B cell (primary cell): ENCODE results near the gene ZNF438. TPM values are rescaled to one million over a fixed set of nuclear protein-coding genes. Genes with fewer than 3 reads are reported as not detected.

Source experiments
- ATAC-seq: fragments of 200-7000 bp; cut with Tn5 transposase; one replicate; pipeline ENCODE4 v1.10.0; 2021; ENCODE audit warnings: low read depth, mild to moderate bottlenecking, moderate number of reproducible peaks, moderate library complexity
- CTCF ChIA-PET: fragments of 350-600 bp; sonication (Branson Sonifier 250); formaldehyde crosslinking; loops from one replicate; lab custom pipeline; 2021; ENCODE audit warnings: antibody characterized with exemption, inconsistent platforms; lab: Charles Lee
- POLR2A ChIA-PET: fragments of 350-600 bp; sonication (Branson Sonifier 250); formaldehyde crosslinking; loops from one replicate; lab custom pipeline; 2021; ENCODE audit warnings: antibody characterized with exemption; lab: Charles Lee
- DNase-seq: peaks from one replicate; pipeline ENCODE4 v3.0.0; 2013
- H2AFZ ChIP-seq: 2 replicates; pipeline ENCODE4 v1.6.1; 2012; ENCODE audit warnings: mild to moderate bottlenecking, low read depth, low read length; ENCODE audit not compliant: insufficient read depth, poor library complexity, severe bottlenecking
- H3K27ac ChIP-seq, 2 donors: 1 replicate in 1 of 2; 2 replicates in 1 of 2; pipeline ENCODE4 v1.5.1; 2012 to 2013; ENCODE audit warnings: low read length in 2 of 2, mild to moderate bottlenecking in 2 of 2, moderate library complexity in 1 of 2
- H3K27me3 ChIP-seq, 4 experiments: fragments of 200-600 bp in 1 of 4; sonication (generic) in 1 of 4; replicated peaks in 1 of 4; 1 replicate in 2 of 4; 2 replicates in 2 of 4; pipeline versions ENCODE4 v1.6.1 to v1.7.0; 2013 to 2016; ENCODE audit warnings: low read length in 3 of 4, mild to moderate bottlenecking in 2 of 4, mixed read lengths in 1 of 4, moderate library complexity in 1 of 4; ENCODE audit not compliant: insufficient read depth in 4 of 4, control insufficient read depth in 3 of 4; ENCODE audit errors: control extremely low read depth in 1 of 4
- H3K36me3 ChIP-seq, 2 experiments: replicated peaks in 1 of 2; 1 replicate in 1 of 2; 2 replicates in 1 of 2; pipeline versions ENCODE4 v1.6.1 to v1.7.1; 2013; ENCODE audit warnings: low read length in 1 of 2; ENCODE audit not compliant: insufficient read depth in 2 of 2, control insufficient read depth in 1 of 2; ENCODE audit errors: control extremely low read depth in 1 of 2, extremely low read depth in 1 of 2
- H3K4me1 ChIP-seq, 2 donors: fragments of 200-600 bp in 1 of 2; sonication (generic) in 1 of 2; 1 replicate in 1 of 2; 2 replicates in 1 of 2; pipeline versions ENCODE4 v1.5.1 to v1.6.1; 2013 to 2017; ENCODE audit warnings: low read length in 2 of 2; ENCODE audit not compliant: control insufficient read depth in 2 of 2, insufficient read depth in 2 of 2
- H3K4me2 ChIP-seq: replicated peaks from 2 replicates; pipeline ENCODE3; 2012; ENCODE audit warnings: mild to moderate bottlenecking, low read depth, low read length; ENCODE audit not compliant: poor library complexity, severe bottlenecking
- H3K4me3 ChIP-seq, 5 experiments: fragments of 200-600 bp in 1 of 5; sonication (generic) in 1 of 5; 1 replicate in 3 of 5; 2 replicates in 2 of 5; pipeline versions ENCODE4 v1.5.1 to v1.7.0; 2011 to 2016; ENCODE audit warnings: low read length in 4 of 5, mild to moderate bottlenecking in 4 of 5, low read depth in 2 of 5, control low read depth in 1 of 5, moderate library complexity in 1 of 5; ENCODE audit not compliant: insufficient read depth in 1 of 5; ENCODE audit errors: control extremely low read depth in 1 of 5, extremely low read depth in 1 of 5
- H3K79me2 ChIP-seq: fragments of 200-600 bp; sonication (generic); one replicate; pipeline ENCODE4 v1.6.0; 2016; ENCODE audit warnings: low read length; ENCODE audit not compliant: control insufficient read depth, insufficient read depth
- H3K9ac ChIP-seq: fragments of 200-600 bp; sonication (generic); 2 replicates; pipeline ENCODE4 v1.6.1; 2017; ENCODE audit warnings: mild to moderate bottlenecking, low read length, moderate library complexity
- H3K9me3 ChIP-seq, 3 donors: one replicate each; pipeline versions ENCODE4 v1.6.1 to v1.7.1; 2013; ENCODE audit warnings: low read length in 2 of 3; ENCODE audit not compliant: control insufficient read depth in 2 of 3, insufficient read depth in 1 of 3; ENCODE audit errors: control extremely low read depth in 1 of 3
- H4K20me1 ChIP-seq: 2 replicates; pipeline ENCODE4 v1.6.0; 2012; ENCODE audit warnings: mild to moderate bottlenecking, low read length; ENCODE audit not compliant: insufficient read depth, control insufficient read depth, poor library complexity, severe bottlenecking
- H3K27ac Mint-ChIP-seq: one replicate; pipeline ENCODE4 v1.8.0; 2021; ENCODE audit warnings: mixed read lengths
- H3K27me3 Mint-ChIP-seq: one replicate; pipeline ENCODE4 v1.8.0; 2021; ENCODE audit warnings: mixed read lengths
- H3K4me1 Mint-ChIP-seq: one replicate; pipeline ENCODE4 v1.8.0; 2021; ENCODE audit warnings: mixed read lengths
- H3K4me3 Mint-ChIP-seq: one replicate; pipeline ENCODE4 v1.8.0; 2021; ENCODE audit warnings: mixed read lengths
- H3K9me3 Mint-ChIP-seq: one replicate; pipeline ENCODE4 v1.8.0; 2022; ENCODE audit warnings: mixed read lengths; ENCODE audit not compliant: insufficient read depth
- CTCF ChIP-seq: fragments of 200-600 bp; IDR thresholded peaks from one replicate; pipeline ENCODE4 v1.8.0; 2022; ENCODE audit warnings: antibody characterized with exemption, mild to moderate bottlenecking
- EZH2 ChIP-seq: IDR thresholded peaks from 2 replicates; pipeline ENCODE4 v1.6.1; 2012; ENCODE audit warnings: borderline replicate concordance, low read depth, mild to moderate bottlenecking, moderate library complexity, low read length; ENCODE audit not compliant: insufficient read depth, poor library complexity, severe bottlenecking
- WGBS: methylation state at CpG from one replicate; pipeline ENCODE4 v1.1.5; 2013; ENCODE audit warnings: missing lambda C conversion rate; ENCODE audit not compliant: insufficient coverage; 5-methylcytosine and 5-hydroxymethylcytosine counted together
- intact Hi-C: fragments of 100-400 bp; cut with micrococcal nuclease; formaldehyde crosslinking; loops from one replicate; pipeline ENCODE4 v1.10.0; 2022
- polyA plus RNA-seq: library from polyadenylated mRNA; depleted of rRNA; stranded (reverse); fragments of >200 nt; gene quantifications from 2 replicates; pipeline ENCODE4 v1.2.3, GENCODE V29; 2012
- total RNA-seq, 2 donors: library from RNA; stranded (reverse); fragments of 120-200 nt in 1 of 2; gene quantifications; 1 replicate in 1 of 2; 2 replicates in 1 of 2; pipeline versions ENCODE4 v1.2.3 to v1.2.4, GENCODE V29; 2013 to 2022

Gene ZNF438
- total and polyA plus RNA-seq, 2 donors (not counting 1 experiment from before 2014, with no cell fraction given) = 2.0 to 3.7 TPM

GRCh38 chr10:30804478-30805055 lies 227.1 kb downstream of the ZNF438 start:
- Histone ChIP-seq H3K4me1 (no peaks in the 10 kb centered on the region), H2AFZ (no peak overlapping the region), H3K9me3 (no peaks in the 10 kb centered on the region), H4K20me1 (no peaks in the 10 kb centered on the region), H3K27ac (no peak overlapping the region), H3K4me2 (no peak overlapping the region), H3K9ac (no peak overlapping the region), H3K4me3 (no peak overlapping the region), H3K79me2 (no peaks in the 10 kb centered on the region), H3K27me3 (no peaks in the 10 kb centered on the region), H3K36me3 (no peaks in the 10 kb centered on the region)
- Mint-ChIP-seq H3K27me3 (peaks cover 3% of the 10 kb centered on the region), H3K9me3 (no peaks in the 10 kb centered on the region), H3K4me3 (no peak overlapping the region), H3K4me1 (no peaks in the 10 kb centered on the region), H3K27ac (no peak overlapping the region)
- CTCF ChIA-PET = no interaction called here
- POLR2A ChIA-PET = no interaction called here
- TF ChIP-seq EZH2 (no peak), CTCF (no peak)
- ATAC-seq (no peak), DNase-seq (no peak)
- WGBS = 66% methylated on average over 5 of the region's 7 CpGs
- intact Hi-C loops = no loop called here

GRCh38 chr10:30803892-30804322 lies 227.8 kb downstream of the ZNF438 start:
- no peaks in the 10 kb centered on the region for H3K4me1 Mint-ChIP-seq
- no peaks in the 10 kb centered on the region for H3K79me2 ChIP-seq
- H3K9ac ChIP-seq = no peak overlapping the region

More at GRCh38 chr10:30803892-30804322, 227.8 kb downstream of the ZNF438 start:
- WGBS = 77% methylated on average over 3 of the region's 5 CpGs
- Histone ChIP-seq H4K20me1 (no peaks in the 10 kb centered on the region), H3K9me3 (no peaks in the 10 kb centered on the region), H3K4me1 (no peaks in the 10 kb centered on the region), H2AFZ (no peak overlapping the region), H3K4me3 (no peak overlapping the region), H3K4me2 (no peak overlapping the region), H3K27me3 (no peaks in the 10 kb centered on the region), H3K27ac (no peak overlapping the region), H3K36me3 (no peaks in the 10 kb centered on the region)
- H3K9me3 Mint-ChIP-seq = no peaks in the 10 kb centered on the region
- peaks cover 3% of the 10 kb centered on the region for H3K27me3 Mint-ChIP-seq
- no peak overlapping the region for H3K4me3 Mint-ChIP-seq
- DNase-seq (no peak), ATAC-seq (no peak)
- CTCF ChIA-PET = no interaction called here
- POLR2A ChIA-PET = no interaction called here
- TF ChIP-seq EZH2 (no peak), CTCF (no peak)
- no peak overlapping the region for H3K27ac Mint-ChIP-seq
- intact Hi-C loops = no loop called here
